GM12878 (cell line): ENCODE data around the gene NLRC3. TPM values are rescaled to one million over a fixed set of nuclear protein-coding genes. Genes with fewer than 3 reads are reported as not detected.

ENCODE experiments used
- ATAC-seq: fragments of 200-7000 bp; cut with Tn5 transposase; 3 replicates; pipeline ENCODE4 v1.9.1; 2020; ENCODE audit warnings: mild to moderate bottlenecking, moderate library complexity
- BruUV-seq: library from RNA; stranded (reverse); fragments of 400-500 nt; replicated peaks from 2 replicates; lab custom pipeline; 2021; lab: Mats Ljungman, UMichigan
- CTCF ChIA-PET: fragments of 300-600 bp; sonication (Branson Sonifier 250); formaldehyde crosslinking; extraction: SDS; loops from one replicate; lab custom pipeline; 2021; ENCODE audit warnings: inconsistent platforms; lab: Yijun Ruan, JAX
- POLR2A ChIA-PET: fragments of 350-600 bp; formaldehyde crosslinking; extraction: SDS; loops from one replicate; lab custom pipeline; 2021; ENCODE audit warnings: inconsistent platforms; lab: Charles Lee
- RAD21 ChIA-PET: fragments of 300-600 bp; sonication (Branson Sonifier 250); formaldehyde crosslinking; loops from one replicate; lab custom pipeline; 2023; ENCODE audit warnings: antibody characterized with exemption; ENCODE audit not compliant: unreplicated experiment; lab: Charles Lee
- SMC1A ChIA-PET: fragments of 300-600 bp; sonication (Branson Sonifier 250); formaldehyde crosslinking; loops from one replicate; lab custom pipeline; 2023; ENCODE audit not compliant: unreplicated experiment, uncharacterized antibody; lab: Charles Lee
- DNase-seq: peaks from one replicate; pipeline ENCODE4 v3.0.0-alpha.2; 2011; ENCODE audit warnings: low read depth, low spot score
- FAIRE-seq: peaks from 3 replicates; lab custom pipeline; 2011; peaks lifted over from hg19 to GRCh38; lab: Jason Lieb, UNC
- H2AFZ ChIP-seq: 2 replicates; pipeline ENCODE4 v1.6.0; 2011; ENCODE audit warnings: low read depth, low read length, control low read depth; ENCODE audit not compliant: control insufficient read depth
- H3K27ac ChIP-seq: 2 replicates; pipeline ENCODE4 v1.5.1; 2011; ENCODE audit warnings: control low read depth; ENCODE audit not compliant: control insufficient read depth, insufficient read depth
- H3K27me3 ChIP-seq, 2 experiments: replicated peaks in 1 of 2; 2 replicates each; pipeline versions ENCODE4 v1.6.0 to v1.6.1; 2011; ENCODE audit warnings: low read length in 1 of 2; ENCODE audit not compliant: control insufficient read depth in 2 of 2, insufficient read depth in 2 of 2
- H3K36me3 ChIP-seq, 2 experiments: 2 replicates each; pipeline ENCODE4 v1.5.1; 2011; ENCODE audit warnings: low read length in 1 of 2; ENCODE audit not compliant: control insufficient read depth in 2 of 2, insufficient read depth in 2 of 2
- H3K4me1 ChIP-seq: 2 replicates; pipeline ENCODE4 v1.6.1; 2011; ENCODE audit warnings: mild to moderate bottlenecking, low read length, moderate library complexity, mixed read lengths; ENCODE audit not compliant: control insufficient read depth, insufficient read depth
- H3K4me2 ChIP-seq: 2 replicates; pipeline ENCODE4 v1.6.0; 2011; ENCODE audit warnings: control low read depth; ENCODE audit not compliant: control insufficient read depth, insufficient read depth
- H3K4me3 ChIP-seq: fragments of 200-600 bp; sonication (generic); 2 replicates; pipeline ENCODE4 v1.5.1; 2016
- H3K79me2 ChIP-seq: 2 replicates; pipeline ENCODE4 v1.6.0; 2011; ENCODE audit warnings: low read length; ENCODE audit not compliant: control insufficient read depth, insufficient read depth
- H3K9ac ChIP-seq: 2 replicates; pipeline ENCODE4 v1.8.0; 2011; ENCODE audit warnings: low read length, control low read depth, mixed read lengths; ENCODE audit not compliant: control insufficient read depth, insufficient read depth
- H3K9me3 ChIP-seq: replicated peaks from 3 replicates; pipeline ENCODE4 v1.5.1; 2011; ENCODE audit warnings: mild to moderate bottlenecking, low read length; ENCODE audit not compliant: control insufficient read depth, insufficient read depth
- H4K20me1 ChIP-seq: 2 replicates; pipeline ENCODE4 v1.6.0; 2011; ENCODE audit not compliant: control insufficient read depth, insufficient read depth
- BRCA1 ChIP-seq: IDR thresholded peaks from 2 replicates; pipeline ENCODE4 v1.6.1; 2011; ENCODE audit warnings: low read depth, low read length, improper control_type of control experiment
- EGR1 ChIP-seq, 2 experiments: IDR thresholded peaks; 1 replicate in 1 of 2; 2 replicates in 1 of 2; pipeline ENCODE4 v1.6.1; 2011 to 2012; ENCODE audit warnings: low read depth in 2 of 2, low read length in 2 of 2, borderline replicate concordance in 1 of 2, mild to moderate bottlenecking in 1 of 2, moderate library complexity in 1 of 2
- JUND ChIP-seq: IDR thresholded peaks from 2 replicates; pipeline ENCODE4 v1.6.1; 2012; ENCODE audit warnings: low read depth, mild to moderate bottlenecking, low read length, improper control_type of control experiment, moderate library complexity
- KAT2A ChIP-seq: conservative IDR thresholded peaks from 2 replicates; pipeline ENCODE4 v1.6.1; 2011; ENCODE audit warnings: low read depth, low read length; ENCODE audit not compliant: control insufficient read depth
- NBN ChIP-seq: fragments of 450-650 bp; IDR thresholded peaks from 2 replicates; pipeline ENCODE4 v1.6.1; 2016
- NFYB ChIP-seq: IDR thresholded peaks from 2 replicates; pipeline ENCODE4 v1.6.1; 2011; ENCODE audit warnings: low read depth, mild to moderate bottlenecking, low read length, improper control_type of control experiment, moderate library complexity; ENCODE audit not compliant: insufficient read depth
- SKIL ChIP-seq: fragments of 450-650 bp; IDR thresholded peaks from 2 replicates; pipeline ENCODE4 v1.6.1; 2017; ENCODE audit warnings: mild to moderate bottlenecking, low read depth, inconsistent platforms; ENCODE audit not compliant: poor library complexity, severe bottlenecking
- TAF1 ChIP-seq: IDR thresholded peaks from 2 replicates; pipeline ENCODE4 v1.6.1; 2011; ENCODE audit warnings: mild to moderate bottlenecking, low read depth, low read length, borderline replicate concordance
- ZSCAN29 ChIP-seq: fragments of 450-650 bp; IDR thresholded peaks from 2 replicates; pipeline ENCODE4 v1.6.1; 2017; ENCODE audit warnings: mild to moderate bottlenecking, moderate library complexity
- WGBS: methylation state at CpG from one replicate; pipeline ENCODE4 v1.1.6; 2016; ENCODE audit warnings: low lambda C conversion rate; ENCODE audit not compliant: insufficient replicate concordance, insufficient coverage; ENCODE audit errors: missing lambda C conversion rate; 5-methylcytosine and 5-hydroxymethylcytosine counted together
- in situ Hi-C: fragments of 300-500 bp; cut with MboI; formaldehyde crosslinking; loops from 9 replicates; pipeline ENCODE4 v1.14.3; 2018; ENCODE audit warnings: mixed read lengths
- intact Hi-C: fragments of 100-400 bp; cut with micrococcal nuclease; formaldehyde crosslinking; loops from one replicate; pipeline ENCODE4 v1.14.2; 2022; ENCODE audit not compliant: unreplicated experiment
- polyA plus RNA-seq, 11 experiments: library from polyadenylated mRNA; depleted of rRNA in 4 of 11; unstranded in 6 of 11; stranded (reverse) in 5 of 11; fragments of >200 nt; fragmentation: Nextera tagmentation in 4 of 11; fragmentation: Illumina TruSeq in 1 of 11; extraction: Ambion mirVana in 4 of 11; extraction: Trizol in 1 of 11; gene quantifications; 1 replicate in 1 of 11; 2 replicates in 10 of 11; pipeline versions ENCODE4 v1.2.1 to v1.2.3, GENCODE V29; 2011 to 2016; ENCODE audit warnings: inconsistent platforms in 2 of 11, missing spikeins in 2 of 11, low read depth in 1 of 11
- total RNA-seq, 4 experiments: library from RNA; depleted of rRNA in 3 of 4; stranded (reverse); fragments of >200 nt in 3 of 4; fragmentation: Illumina TruSeq in 1 of 4; extraction: Trizol in 1 of 4; gene quantifications; 2 replicates each; pipeline versions ENCODE4 v1.2.1 to v1.2.3, GENCODE V29; 2013 to 2021
- TF ChIP-seq, protein P1 (sequence below): fragments of 450-650 bp; formaldehyde crosslinking; IDR thresholded peaks from 2 replicates; pipeline ENCODE4 v1.4.0; 2020; ENCODE audit warnings: mild to moderate bottlenecking, moderate library complexity

The NLRC3 gene
- total and polyA plus RNA-seq, 10 of the 15 experiments (the other 5 are each of a cell fraction or from before 2014, with no cell fraction given), result 2.2 to 17.8 (median 7.6) TPM

- TF ChIP-seq BRCA1 (no peak), JUND (no peak), ZSCAN29 (no peak), TAF1 (no peak), EGR1 (IDR thresholded peaks at IDR 0.05; ENCODE audit: borderline replicate concordance in 1 of 2, low read depth in 2 of 2, low read length in 2 of 2) (no peak)
Observed at GRCh38 chr16:3494386-3494973, 82.7 kb downstream of the NLRC3 start (continued).

DNA sequence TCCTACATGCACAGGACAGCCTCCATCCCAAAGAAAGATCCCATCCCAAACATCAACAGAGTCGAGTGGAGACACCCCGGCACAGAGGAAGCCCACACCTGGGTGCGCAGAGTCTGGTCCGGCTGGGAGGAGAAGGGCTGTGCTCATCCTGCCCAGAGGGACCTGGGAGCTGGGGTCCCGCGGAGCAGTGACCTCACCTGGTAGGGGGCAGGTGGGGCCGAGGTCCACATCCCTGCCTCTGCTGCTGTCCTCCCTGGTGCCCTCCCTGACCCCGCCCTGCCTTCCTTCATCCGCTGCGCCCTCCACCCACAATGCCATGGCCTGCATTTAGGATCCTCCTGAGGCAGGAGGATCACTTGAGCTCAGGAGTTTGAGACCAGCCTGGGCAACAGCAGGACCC lies 84.8 kb downstream of the NLRC3 start:
- intact Hi-C loops, result no loop called here
- TF ChIP-seq KAT2A (no peak), SKIL (no peak), NFYB (no peak), NBN (no peak), JUND (no peak)
- TF ChIP-seq, protein P1, sequence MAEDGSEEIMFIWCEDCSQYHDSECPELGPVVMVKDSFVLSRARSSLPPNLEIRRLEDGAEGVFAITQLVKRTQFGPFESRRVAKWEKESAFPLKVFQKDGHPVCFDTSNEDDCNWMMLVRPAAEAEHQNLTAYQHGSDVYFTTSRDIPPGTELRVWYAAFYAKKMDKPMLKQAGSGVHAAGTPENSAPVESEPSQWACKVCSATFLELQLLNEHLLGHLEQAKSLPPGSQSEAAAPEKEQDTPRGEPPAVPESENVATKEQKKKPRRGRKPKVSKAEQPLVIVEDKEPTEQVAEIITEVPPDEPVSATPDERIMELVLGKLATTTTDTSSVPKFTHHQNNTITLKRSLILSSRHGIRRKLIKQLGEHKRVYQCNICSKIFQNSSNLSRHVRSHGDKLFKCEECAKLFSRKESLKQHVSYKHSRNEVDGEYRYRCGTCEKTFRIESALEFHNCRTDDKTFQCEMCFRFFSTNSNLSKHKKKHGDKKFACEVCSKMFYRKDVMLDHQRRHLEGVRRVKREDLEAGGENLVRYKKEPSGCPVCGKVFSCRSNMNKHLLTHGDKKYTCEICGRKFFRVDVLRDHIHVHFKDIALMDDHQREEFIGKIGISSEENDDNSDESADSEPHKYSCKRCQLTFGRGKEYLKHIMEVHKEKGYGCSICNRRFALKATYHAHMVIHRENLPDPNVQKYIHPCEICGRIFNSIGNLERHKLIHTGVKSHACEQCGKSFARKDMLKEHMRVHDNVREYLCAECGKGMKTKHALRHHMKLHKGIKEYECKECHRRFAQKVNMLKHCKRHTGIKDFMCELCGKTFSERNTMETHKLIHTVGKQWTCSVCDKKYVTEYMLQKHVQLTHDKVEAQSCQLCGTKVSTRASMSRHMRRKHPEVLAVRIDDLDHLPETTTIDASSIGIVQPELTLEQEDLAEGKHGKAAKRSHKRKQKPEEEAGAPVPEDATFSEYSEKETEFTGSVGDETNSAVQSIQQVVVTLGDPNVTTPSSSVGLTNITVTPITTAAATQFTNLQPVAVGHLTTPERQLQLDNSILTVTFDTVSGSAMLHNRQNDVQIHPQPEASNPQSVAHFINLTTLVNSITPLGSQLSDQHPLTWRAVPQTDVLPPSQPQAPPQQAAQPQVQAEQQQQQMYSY, result no peak
- SMC1A ChIA-PET, result no interaction called here

More for the DNA sequence above, 84.8 kb downstream of the NLRC3 start:
- H3K27ac ChIP-seq, result no peak overlapping the region
- ChIA-PET RAD21 (no interaction called here), CTCF (no interaction called here), POLR2A (no interaction called here)
- no peaks in the 10 kb centered on the region for H3K4me1 ChIP-seq
- H3K9me3 ChIP-seq, result no peaks in the 10 kb centered on the region
- H4K20me1 ChIP-seq, result no peaks in the 10 kb centered on the region
- in situ Hi-C loops, result no loop called here
- no peak overlapping the region for H3K4me3 ChIP-seq
- H3K9ac ChIP-seq, result no peak overlapping the region
- no TSS peak for BruUV-seq
- no peak overlapping the region for H3K4me2 ChIP-seq
- H3K27me3 ChIP-seq, result no peaks in the 10 kb centered on the region
- DNase-seq (no peak), ATAC-seq (no peak), FAIRE-seq (no peak)
- peaks cover 0 to 2% of the 10 kb centered on the region in 2 experiments; a peak in 2 of 4 replicates for H3K36me3 ChIP-seq
- H2AFZ ChIP-seq, result no peak overlapping the region
- H3K79me2 ChIP-seq, result no peaks in the 10 kb centered on the region
- WGBS, result 86% methylated on average over 8 of the region's 10 CpGs
